Neutrophil (primary cell): ENCODE measurements around the gene NPNT.

Experiments
- H3K27ac ChIP-seq: fragments of 200-600 bp; sonication (generic); 2 replicates; pipeline ENCODE4 v1.5.1; 2016; ENCODE audit warnings: mild to moderate bottlenecking, moderate library complexity
- H3K27me3 ChIP-seq: fragments of 200-600 bp; sonication (generic); 2 replicates; pipeline ENCODE4 v1.6.0; 2016; ENCODE audit warnings: mild to moderate bottlenecking
- H3K36me3 ChIP-seq: fragments of 200-600 bp; sonication (generic); 2 replicates; pipeline ENCODE4 v1.5.1; 2017
- H3K4me1 ChIP-seq, 2 experiments: fragments of 200-600 bp in 1 of 2; sonication (generic) in 1 of 2; 1 replicate in 1 of 2; 2 replicates in 1 of 2; pipeline versions ENCODE4 v1.5.1 to v1.6.1; 2013 to 2016; ENCODE audit warnings: low read depth in 1 of 2, low read length in 1 of 2, mild to moderate bottlenecking in 1 of 2, moderate library complexity in 1 of 2; ENCODE audit not compliant: control insufficient read depth in 1 of 2, insufficient read depth in 1 of 2
- H3K4me3 ChIP-seq, 2 experiments: fragments of 200-600 bp in 1 of 2; sonication (generic) in 1 of 2; 1 replicate in 1 of 2; 2 replicates in 1 of 2; pipeline ENCODE4 v1.5.1; 2013 to 2016; ENCODE audit warnings: low read depth in 1 of 2, low read length in 1 of 2, mild to moderate bottlenecking in 1 of 2, moderate library complexity in 1 of 2
- H3K9me3 ChIP-seq: fragments of 200-600 bp; sonication (generic); 2 replicates; pipeline ENCODE4 v1.5.1; 2016
- TF ChIP-seq, protein P1 (sequence below): fragments of 200-600 bp; sonication (generic); IDR thresholded peaks from 2 replicates; pipeline ENCODE4 v1.5.1; 2016; ENCODE audit warnings: antibody characterized with exemption

Gene NPNT

GRCh38 chr4:105951198-105951597 is 55.9 kb downstream of the NPNT start:
- no peaks in the 10 kb centered on the region for H3K36me3 ChIP-seq
- no peaks in the 10 kb centered on the region for H3K4me1 ChIP-seq
- no peak overlapping the region for H3K4me3 ChIP-seq
- no peaks in the 10 kb centered on the region for H3K27me3 ChIP-seq
- H3K9me3 ChIP-seq, result no peaks in the 10 kb centered on the region
- TF ChIP-seq, protein P1, sequence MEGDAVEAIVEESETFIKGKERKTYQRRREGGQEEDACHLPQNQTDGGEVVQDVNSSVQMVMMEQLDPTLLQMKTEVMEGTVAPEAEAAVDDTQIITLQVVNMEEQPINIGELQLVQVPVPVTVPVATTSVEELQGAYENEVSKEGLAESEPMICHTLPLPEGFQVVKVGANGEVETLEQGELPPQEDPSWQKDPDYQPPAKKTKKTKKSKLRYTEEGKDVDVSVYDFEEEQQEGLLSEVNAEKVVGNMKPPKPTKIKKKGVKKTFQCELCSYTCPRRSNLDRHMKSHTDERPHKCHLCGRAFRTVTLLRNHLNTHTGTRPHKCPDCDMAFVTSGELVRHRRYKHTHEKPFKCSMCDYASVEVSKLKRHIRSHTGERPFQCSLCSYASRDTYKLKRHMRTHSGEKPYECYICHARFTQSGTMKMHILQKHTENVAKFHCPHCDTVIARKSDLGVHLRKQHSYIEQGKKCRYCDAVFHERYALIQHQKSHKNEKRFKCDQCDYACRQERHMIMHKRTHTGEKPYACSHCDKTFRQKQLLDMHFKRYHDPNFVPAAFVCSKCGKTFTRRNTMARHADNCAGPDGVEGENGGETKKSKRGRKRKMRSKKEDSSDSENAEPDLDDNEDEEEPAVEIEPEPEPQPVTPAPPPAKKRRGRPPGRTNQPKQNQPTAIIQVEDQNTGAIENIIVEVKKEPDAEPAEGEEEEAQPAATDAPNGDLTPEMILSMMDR, result no peak
- no peak overlapping the region for H3K27ac ChIP-seq

DNA sequence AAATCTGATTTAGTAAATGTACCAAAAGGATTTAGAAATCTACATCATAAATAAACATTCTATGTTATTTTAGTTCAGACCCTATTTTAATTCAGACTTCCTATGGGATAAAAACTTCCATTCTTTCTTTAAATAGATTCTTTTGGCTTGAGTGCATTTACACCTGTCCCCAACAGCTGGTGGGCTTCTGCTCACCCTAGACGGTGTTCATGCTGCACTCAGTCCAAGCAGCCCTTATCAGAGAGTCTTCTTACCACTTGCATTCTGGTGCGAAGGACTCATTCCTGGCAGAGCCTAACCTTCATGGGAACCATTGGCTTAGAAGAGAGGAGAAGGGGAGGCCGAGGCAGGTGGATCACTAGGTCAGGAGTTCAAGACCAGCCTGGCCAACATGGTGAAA is 57.3 kb downstream of the NPNT start:
- no peaks in the 10 kb centered on the region for H3K4me1 ChIP-seq
- TF ChIP-seq, protein P1, result no peak
- H3K36me3 ChIP-seq, result no peaks in the 10 kb centered on the region
- no peak overlapping the region for H3K27ac ChIP-seq
- H3K9me3 ChIP-seq, result no peaks in the 10 kb centered on the region
- H3K4me3 ChIP-seq, result no peak overlapping the region
- H3K27me3 ChIP-seq, result no peaks in the 10 kb centered on the region

GRCh38 chr4:105956569-105956968 is 61.3 kb downstream of the NPNT start:
- Histone ChIP-seq H3K27ac (no peak overlapping the region), H3K27me3 (no peaks in the 10 kb centered on the region), H3K36me3 (no peaks in the 10 kb centered on the region), H3K4me1 (no peaks in the 10 kb centered on the region), H3K4me3 (no peak overlapping the region), H3K9me3 (no peaks in the 10 kb centered on the region)
- TF ChIP-seq, protein P1, result no peak

DNA sequence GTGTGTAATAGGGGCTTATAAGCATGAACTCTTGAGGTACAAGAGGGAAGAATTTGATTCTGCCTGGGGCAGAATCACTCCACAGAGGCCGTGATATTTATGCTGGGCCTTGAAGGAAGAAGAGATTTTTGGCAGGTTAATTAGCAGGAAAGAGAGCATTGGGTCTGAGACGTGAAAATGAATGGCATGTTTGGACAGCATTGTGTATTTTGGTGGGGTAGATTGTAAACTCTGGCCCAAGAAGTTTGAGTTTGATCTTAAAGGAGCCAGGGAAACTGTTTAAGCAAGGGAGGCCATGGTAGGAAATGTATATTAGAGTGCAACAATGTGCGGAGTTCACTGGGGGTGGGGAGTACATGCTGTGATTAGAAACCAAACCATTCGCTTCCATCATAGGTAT is 62.4 kb downstream of the NPNT start:
- Histone ChIP-seq H3K27ac (no peak overlapping the region), H3K4me3 (no peak overlapping the region), H3K4me1 (no peaks in the 10 kb centered on the region), H3K36me3 (no peaks in the 10 kb centered on the region), H3K9me3 (no peaks in the 10 kb centered on the region), H3K27me3 (no peaks in the 10 kb centered on the region)
- TF ChIP-seq, protein P1, result no peak

- no peak overlapping the region for H3K4me3 ChIP-seq
- no peaks in the 10 kb centered on the region for H3K4me1 ChIP-seq
- no peaks in the 10 kb centered on the region for H3K9me3 ChIP-seq
- H3K27ac ChIP-seq, result no peak overlapping the region
- H3K27me3 ChIP-seq, result no peaks in the 10 kb centered on the region
- H3K36me3 ChIP-seq, result no peaks in the 10 kb centered on the region
- TF ChIP-seq, protein P1, result no peak
Observed at GRCh38 chr4:105963461-105964400, 68.5 kb downstream of the NPNT start.
